HepG2 (cell line): Measurements from ENCODE around the gene ARHGEF40. TPM values are rescaled to one million over a fixed set of nuclear protein-coding genes. Genes with fewer than 3 reads are reported as not detected.

Experiments used
- ARID3A ChIP-seq: IDR thresholded peaks from 2 replicates; pipeline ENCODE4 v1.6.1; 2012; ENCODE audit warnings: low read depth, low read length, improper control_type of control experiment
- ARID5B ChIP-seq: IDR thresholded peaks from 2 replicates; pipeline ENCODE4 v1.4.0; 2020; ENCODE audit warnings: mild to moderate bottlenecking, missing genetic modification reagents
- CEBPB ChIP-seq: IDR thresholded peaks from 2 replicates; pipeline ENCODE4 v1.6.1; 2011; ENCODE audit warnings: low read depth, low read length, improper control_type of control experiment, borderline replicate concordance
- DNMT1 ChIP-seq: sonication (generic); formaldehyde crosslinking; IDR thresholded peaks from 2 replicates; pipeline ENCODE4 v1.5.1; 2020; ENCODE audit warnings: mild to moderate bottlenecking, missing genetic modification reagents
- GPN1 ChIP-seq: sonication (generic); formaldehyde crosslinking; IDR thresholded peaks from 2 replicates; pipeline ENCODE4 v1.5.1; 2020; ENCODE audit warnings: missing genetic modification reagents, borderline replicate concordance
- JUN ChIP-seq: sonication (generic); formaldehyde crosslinking; IDR thresholded peaks from 2 replicates; pipeline ENCODE4 v1.4.0; 2020; ENCODE audit warnings: mild to moderate bottlenecking, missing genetic modification reagents
- PAX8 ChIP-seq: sonication (generic); formaldehyde crosslinking; IDR thresholded peaks from 2 replicates; pipeline ENCODE4 v1.8.0; 2022; ENCODE audit warnings: mild to moderate bottlenecking, missing genetic modification reagents, borderline replicate concordance
- RAD21 ChIP-seq: fragments of 450-650 bp; formaldehyde crosslinking; IDR thresholded peaks from 2 replicates; pipeline ENCODE4 v1.5.0; 2020; ENCODE audit warnings: mild to moderate bottlenecking
- RORA ChIP-seq: sonication (generic); formaldehyde crosslinking; IDR thresholded peaks from 2 replicates; pipeline ENCODE4 v1.5.0; 2020; ENCODE audit warnings: mild to moderate bottlenecking, missing genetic modification reagents, moderate library complexity
- TFAP4 ChIP-seq: sonication (generic); IDR thresholded peaks from 2 replicates; pipeline ENCODE4 v1.6.1; 2016; ENCODE audit warnings: low read depth, borderline replicate concordance
- ZBTB37 ChIP-seq: sonication (generic); formaldehyde crosslinking; IDR thresholded peaks from 2 replicates; pipeline ENCODE4 v1.4.0; 2020; ENCODE audit warnings: mild to moderate bottlenecking, missing genetic modification reagents
- ZNF280B ChIP-seq: sonication (generic); formaldehyde crosslinking; IDR thresholded peaks from 2 replicates; pipeline ENCODE4 v1.5.0; 2020; ENCODE audit warnings: missing genetic modification reagents, mild to moderate bottlenecking, borderline replicate concordance
- ZNF543 ChIP-seq: sonication (generic); formaldehyde crosslinking; IDR thresholded peaks from 2 replicates; pipeline ENCODE4 v1.4.0; 2020; ENCODE audit warnings: mild to moderate bottlenecking, missing genetic modification reagents
- ZNF788 ChIP-seq: sonication (generic); formaldehyde crosslinking; IDR thresholded peaks from 2 replicates; pipeline ENCODE4 v1.5.0; 2020; ENCODE audit warnings: mild to moderate bottlenecking, missing genetic modification reagents, borderline replicate concordance
- polyA plus RNA-seq, 8 experiments: library from polyadenylated mRNA; depleted of rRNA in 3 of 8; stranded (reverse) in 7 of 8; unstranded in 1 of 8; fragments of >200 nt; fragmentation: Illumina TruSeq in 4 of 8; extraction: Trizol in 4 of 8; gene quantifications; 2 replicates each; pipeline versions ENCODE4 v1.2.1 to v1.2.3, GENCODE V29; 2011 to 2016; ENCODE audit warnings: low read depth in 4 of 8, missing spikeins in 1 of 8, mixed read lengths in 1 of 8; ENCODE audit not compliant: insufficient read depth in 1 of 8
- total RNA-seq, 5 experiments: library from RNA; depleted of rRNA; stranded (reverse); fragments of >200 nt; fragmentation: Illumina TruSeq; extraction: Trizol; gene quantifications; 2 replicates each; pipeline ENCODE4 v1.2.3, GENCODE V29; 2016; ENCODE audit warnings: low read depth in 1 of 5

The ARHGEF40 gene
- total and polyA plus RNA-seq, 2 of the 13 experiments (the other 11 are each of a cell fraction or from before 2014, with no cell fraction given) = 28.1 to 78.1 TPM

GRCh38 chr14:21055432-21056117 is 14.5 kb upstream of the ARHGEF40 start (continued):
- TF ChIP-seq ZNF788 (CRISPR knock-in tag) (peak; percentile 88; the same call in 1 of the 2 replicates), ARID5B (peak; percentile 91), RAD21 (CRISPR knock-in tag) (peak; percentile 42), ZBTB37 (CRISPR knock-in tag) (no peak), PAX8 (CRISPR knock-in tag) (peak; percentile 94), JUN (peak; percentile 54; the same call in 1 of the 2 replicates), GPN1 (CRISPR knock-in tag) (no peak), TFAP4 (peak; percentile 92; the same call in 1 of the 2 replicates), DNMT1 (CRISPR knock-in tag) (no peak), CEBPB (no peak), ARID3A (peak; percentile 62; the same call in 1 of the 2 replicates), RORA (CRISPR knock-in tag) (no peak), ZNF280B (CRISPR knock-in tag) (no peak), ZNF543 (CRISPR knock-in tag) (0 out of 2 replicates have a peak, but pooled peaks have one; percentile 22)
